Measurements from ENCODE around the gene CIP2A. TPM values are rescaled to one million over a fixed set of nuclear protein-coding genes. Genes with fewer than 3 reads are reported as not detected.

CIP2A gene
- total and polyA plus RNA-seq, 2 experiments from 2014 or later, result 10.5 to 13.9 TPM

GRCh38 chr3:108500728-108501127 is 88.5 kb downstream of the CIP2A start:
- TF ChIP-seq EZH2phosphoT487 (IDR thresholded peaks at IDR 0.05; ENCODE audit: insufficient read depth, low read depth) (no peak), EZH2 (IDR thresholded peaks at IDR 0.05; ENCODE audit: insufficient read depth, poor library complexity, severe bottlenecking) (no peak)
- no peaks in the 10 kb centered on the region for H3K9me3 ChIP-seq (ENCODE audit: low read depth)
- H2AFZ ChIP-seq, result no peak overlapping the region
- WGBS, 2 experiments (ENCODE audit: low coverage in 1 of 2, low lambda C conversion rate in 2 of 2, missing lambda C conversion rate in 2 of 2), result 84 to 92% methylated on average over 1 of the region's 1 CpG
- H3K4me1 ChIP-seq (ENCODE audit: insufficient read depth), result no peaks in the 10 kb centered on the region
- in situ Hi-C loops (cut with MboI), result no loop called here
- DNase-seq, result peak; percentile 25
- no peaks in the 10 kb centered on the region for H3K27me3 ChIP-seq (replicated peaks; ENCODE audit: insufficient read depth)
- H3K4me2 ChIP-seq (ENCODE audit: unreplicated experiment), result no peak overlapping the region
- no peaks in the 10 kb centered on the region for H3K9me2 ChIP-seq (ENCODE audit: insufficient read depth)
- no peak overlapping the region for H3K9ac ChIP-seq
- H4K20me1 ChIP-seq (ENCODE audit: insufficient read depth), result no peaks in the 10 kb centered on the region
- no peaks in the 10 kb centered on the region for H3K79me2 ChIP-seq (ENCODE audit: insufficient read depth)
- H3K27ac ChIP-seq, result no peak overlapping the region
- no peaks in the 10 kb centered on the region for H3F3A ChIP-seq (ENCODE audit: insufficient read depth)
- H3K36me3 ChIP-seq (ENCODE audit: low read depth), result no peaks in the 10 kb centered on the region
- H3K4me3 ChIP-seq, result no peak overlapping the region

Small RNA genes within 50 kb of the gene (small RNA-seq; reads per million reads assigned to genes)
- not detected for gene RF00156 (ENCODE audit: low read depth, low replicate concordance)

Other genes starting within 250 kb of the CIP2A start
- 0.11 TPM in 1 of 2 replicates, not detected in the other for gene MYH15, start 78.8 kb downstream of the CIP2A start, total RNA-seq (2014; rRNA removed; shearing (Covaris generic))
- 0.08 TPM in 1 of 2 replicates, not detected in the other for gene MYH15, start 78.8 kb downstream of the CIP2A start, polyA plus RNA-seq (2016; fragmentation: Nextera tagmentation; extraction: Ambion mirVana)
- 3.3 and 6.5 TPM in 2 replicates for gene DZIP3, start 284 bp upstream of the CIP2A start, total RNA-seq (2014; rRNA removed; shearing (Covaris generic))
- gene DZIP3, start 284 bp upstream of the CIP2A start, polyA plus RNA-seq (2016; fragmentation: Nextera tagmentation; extraction: Ambion mirVana), result 5.0 and 5.4 TPM in 2 replicates
- not detected in 2 replicates for gene RETNLB, start 168.0 kb upstream of the CIP2A start, total RNA-seq (2014; rRNA removed; shearing (Covaris generic))
- not detected in 2 replicates for gene RETNLB, start 168.0 kb upstream of the CIP2A start, polyA plus RNA-seq (2016; fragmentation: Nextera tagmentation; extraction: Ambion mirVana)
- not detected in 2 replicates for gene TRAT1, start 233.3 kb upstream of the CIP2A start, total RNA-seq (2014; rRNA removed; shearing (Covaris generic))
- not detected in 2 replicates for gene TRAT1, start 233.3 kb upstream of the CIP2A start, polyA plus RNA-seq (2016; fragmentation: Nextera tagmentation; extraction: Ambion mirVana)